Kidney epithelial cell (primary cell): Measurements from ENCODE around the gene SPRR2E. TPM values are rescaled to one million over a fixed set of nuclear protein-coding genes. Genes with fewer than 3 reads are reported as not detected.
"Not testable (repeated sequence)": the region's sequence is repeated elsewhere in the genome, so short reads cannot be mapped to it uniquely, and the experiment has no call there.

ENCODE experiments used
- DNase-seq: peaks from one replicate; pipeline ENCODE4 v3.0.0-alpha.2; 2010; ENCODE audit warnings: low read depth
- H3K27me3 ChIP-seq: 2 replicates; pipeline ENCODE4 v1.6.0; 2011; ENCODE audit warnings: low read length; ENCODE audit not compliant: control insufficient read depth, insufficient read depth
- H3K36me3 ChIP-seq: 2 replicates; pipeline ENCODE4 v1.5.1; 2011; ENCODE audit warnings: low read length; ENCODE audit not compliant: control insufficient read depth, insufficient read depth
- H3K4me3 ChIP-seq: 2 replicates; pipeline ENCODE4 v1.5.1; 2011; ENCODE audit warnings: low read depth, mild to moderate bottlenecking, control low read depth, low read length
- total RNA-seq: library from RNA; depleted of rRNA; stranded (reverse); fragments of >200 nt; gene quantifications from 2 replicates; pipeline ENCODE4 v1.2.3, GENCODE V29; 2015
- TF ChIP-seq, protein P1 (sequence below): IDR thresholded peaks from 2 replicates; pipeline ENCODE4 v1.5.1; 2011; ENCODE audit warnings: mild to moderate bottlenecking, moderate library complexity, low read length, control low read depth, inconsistent platforms; ENCODE audit not compliant: insufficient read depth, poor library complexity, severe bottlenecking

SPRR2E gene
- total RNA-seq, result not detected in 2 replicates

DNA sequence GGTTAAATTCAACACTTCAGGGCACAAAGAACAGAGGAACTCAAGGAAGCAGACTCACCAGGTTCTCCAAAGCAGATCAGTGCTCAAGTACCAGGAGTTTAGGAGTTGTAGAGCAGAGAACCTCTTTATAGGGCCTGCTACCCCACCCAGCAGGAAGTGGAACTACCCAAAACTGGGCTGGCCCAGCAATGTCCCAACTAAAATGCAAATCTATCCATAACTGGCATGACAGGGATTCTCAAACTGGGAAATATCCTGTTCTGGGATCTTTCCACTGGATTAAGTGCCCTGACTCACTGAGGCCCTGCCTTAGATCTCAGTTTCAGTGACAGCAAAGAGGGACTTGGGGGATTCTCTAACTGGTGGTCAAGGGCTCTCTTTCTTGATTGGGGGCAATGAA lies at the start of gene SPRR2E:
Gene SPRR2E, minus strand, starts transcription at position 101 of the 400 bp plus-strand sequence. CDS start 775 bp downstream, outside the sequence.
- no peak within 1 kb of the TSS for H3K4me3 ChIP-seq
- no peaks in the 10 kb centered on the region for H3K36me3 ChIP-seq
- TF ChIP-seq, protein P1, sequence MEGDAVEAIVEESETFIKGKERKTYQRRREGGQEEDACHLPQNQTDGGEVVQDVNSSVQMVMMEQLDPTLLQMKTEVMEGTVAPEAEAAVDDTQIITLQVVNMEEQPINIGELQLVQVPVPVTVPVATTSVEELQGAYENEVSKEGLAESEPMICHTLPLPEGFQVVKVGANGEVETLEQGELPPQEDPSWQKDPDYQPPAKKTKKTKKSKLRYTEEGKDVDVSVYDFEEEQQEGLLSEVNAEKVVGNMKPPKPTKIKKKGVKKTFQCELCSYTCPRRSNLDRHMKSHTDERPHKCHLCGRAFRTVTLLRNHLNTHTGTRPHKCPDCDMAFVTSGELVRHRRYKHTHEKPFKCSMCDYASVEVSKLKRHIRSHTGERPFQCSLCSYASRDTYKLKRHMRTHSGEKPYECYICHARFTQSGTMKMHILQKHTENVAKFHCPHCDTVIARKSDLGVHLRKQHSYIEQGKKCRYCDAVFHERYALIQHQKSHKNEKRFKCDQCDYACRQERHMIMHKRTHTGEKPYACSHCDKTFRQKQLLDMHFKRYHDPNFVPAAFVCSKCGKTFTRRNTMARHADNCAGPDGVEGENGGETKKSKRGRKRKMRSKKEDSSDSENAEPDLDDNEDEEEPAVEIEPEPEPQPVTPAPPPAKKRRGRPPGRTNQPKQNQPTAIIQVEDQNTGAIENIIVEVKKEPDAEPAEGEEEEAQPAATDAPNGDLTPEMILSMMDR, result no peak
- no peaks in the 10 kb centered on the region for H3K27me3 ChIP-seq
- no peak for DNase-seq

DNA sequence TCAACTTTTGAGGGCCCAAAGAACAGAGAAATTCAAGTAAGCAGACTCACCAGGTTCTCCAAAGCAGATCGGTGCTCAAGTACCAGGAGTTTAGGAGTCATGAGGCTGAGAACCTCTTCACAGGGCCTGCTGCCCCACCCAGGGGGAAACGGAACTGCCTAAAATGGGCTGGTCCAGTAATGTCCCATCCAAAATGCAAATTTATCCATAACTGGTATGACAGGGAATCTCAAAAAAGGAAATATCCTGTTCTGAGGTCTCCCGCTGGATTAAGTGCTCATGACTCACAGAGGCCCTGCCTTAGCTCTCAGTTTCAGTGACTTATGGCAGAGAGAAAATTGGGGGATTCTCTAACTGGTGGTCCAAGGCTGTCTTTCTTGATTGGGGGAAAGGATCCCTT lies 47.1 kb upstream of the SPRR2E start:
- Histone ChIP-seq H3K4me3 (no peak overlapping the region), H3K27me3 (no peaks in the 10 kb centered on the region), H3K36me3 (no peaks in the 10 kb centered on the region)
- no peak for DNase-seq
- TF ChIP-seq, protein P1, result no peak

DNA sequence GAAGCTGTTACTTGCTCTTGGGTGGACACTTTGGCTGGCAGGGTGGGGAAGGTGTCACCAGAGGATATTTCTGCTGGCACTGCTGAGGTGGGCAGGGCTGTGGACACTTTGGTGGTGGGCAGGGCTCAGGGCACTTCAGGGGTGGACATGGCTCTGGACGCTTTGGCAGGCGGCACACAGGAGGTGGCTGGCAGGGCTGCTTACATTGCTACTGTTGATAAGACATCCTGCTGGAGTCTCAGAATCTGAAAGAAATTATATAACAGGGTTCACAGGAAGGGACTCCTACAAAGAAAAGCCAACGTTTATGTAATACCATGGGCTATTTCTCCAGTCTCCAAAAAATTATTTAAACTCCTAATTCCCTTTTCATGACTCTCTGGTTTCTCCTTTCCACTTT lies 46.2 kb upstream of the SPRR2E start:
- no peak for DNase-seq
- TF ChIP-seq, protein P1, result no peak
- no peaks in the 10 kb centered on the region for H3K36me3 ChIP-seq
- H3K4me3 ChIP-seq, result no peak overlapping the region
- no peaks in the 10 kb centered on the region for H3K27me3 ChIP-seq

DNA sequence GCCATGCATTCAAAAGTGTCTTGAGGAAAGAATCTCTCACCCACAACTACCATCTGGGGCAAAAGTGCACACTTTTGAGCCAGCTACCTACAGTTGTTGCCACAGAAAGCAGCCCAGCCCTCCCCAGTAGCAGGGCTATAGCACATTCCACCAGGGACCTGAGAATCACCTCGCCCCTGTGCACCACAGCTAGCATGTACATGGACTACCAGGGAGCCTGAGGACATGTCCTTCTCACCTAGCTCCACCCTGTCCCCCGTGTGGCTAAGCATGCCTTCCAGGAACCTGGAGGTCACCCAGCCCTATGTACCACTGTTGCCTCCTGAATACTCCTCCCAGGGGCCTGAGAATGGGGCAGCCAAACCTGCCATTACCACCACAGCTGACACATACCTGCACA lies 39.4 kb upstream of the SPRR2E start:
- Histone ChIP-seq H3K4me3 (no peak overlapping the region), H3K36me3 (no peaks in the 10 kb centered on the region), H3K27me3 (no peaks in the 10 kb centered on the region)
- no peak for DNase-seq
- TF ChIP-seq, protein P1, result no peak

DNA sequence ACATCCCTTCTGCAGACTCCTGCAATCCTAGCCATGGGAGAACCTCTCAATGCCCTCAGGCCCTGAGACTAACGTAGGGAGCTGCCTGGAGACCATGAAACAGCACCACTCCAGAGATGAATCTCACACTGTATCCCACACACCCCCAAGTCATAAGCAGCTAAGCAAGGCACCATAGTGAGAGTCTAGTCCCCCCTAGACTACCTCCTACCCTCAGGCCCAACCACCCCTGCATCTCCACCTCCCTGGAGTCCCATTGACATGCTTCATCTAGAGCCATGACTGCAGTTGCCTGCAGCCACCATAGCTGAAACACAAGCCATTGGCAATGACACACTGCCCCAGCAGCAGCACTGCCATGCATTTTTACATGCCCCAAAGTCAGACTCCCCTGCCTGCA lies 38.9 kb upstream of the SPRR2E start:
- Histone ChIP-seq H3K4me3 (no peak overlapping the region), H3K36me3 (no peaks in the 10 kb centered on the region), H3K27me3 (no peaks in the 10 kb centered on the region)
- TF ChIP-seq, protein P1, result no peak
- DNase-seq, result no peak

DNA sequence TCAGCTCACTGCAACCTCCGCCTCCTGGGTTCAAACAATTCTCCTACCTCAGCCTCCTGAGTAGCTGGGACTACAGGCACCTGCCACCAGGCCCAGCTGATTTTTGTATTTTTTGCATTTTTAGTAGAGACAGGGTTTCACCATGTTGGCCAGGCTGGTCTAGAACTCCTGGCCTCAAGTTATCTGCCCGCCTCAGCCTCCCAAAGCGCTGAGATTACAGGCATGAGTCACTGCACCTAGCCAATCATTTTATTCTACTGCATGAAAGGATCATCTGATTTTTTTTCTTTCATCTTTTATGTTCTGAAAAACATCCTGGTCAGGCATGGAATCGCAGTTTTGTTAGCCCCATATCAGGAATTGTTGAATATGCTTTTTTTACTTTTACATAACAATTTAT lies 34.4 kb upstream of the SPRR2E start:
- H3K4me3 ChIP-seq, DNase-seq, H3K36me3 ChIP-seq, H3K27me3 ChIP-seq: not testable (repeated sequence)
